GM18868 (cell line): Measurements from ENCODE around the gene ESPNL.
A peak's percentile ranks its signal among the peaks of the same experiment; 100 is the strongest.
"Not testable (repeated sequence)": the region's sequence is repeated elsewhere in the genome, so short reads cannot be mapped to it uniquely, and the experiment has no call there.

Source experiments
- ATAC-seq: cut with Tn5 transposase; IDR thresholded peaks from one replicate; pipeline ENCODE4 v1.9.1; 2021; ENCODE audit warnings: mild to moderate bottlenecking, moderate library complexity; ENCODE audit not compliant: unreplicated experiment

ESPNL gene, protein sequence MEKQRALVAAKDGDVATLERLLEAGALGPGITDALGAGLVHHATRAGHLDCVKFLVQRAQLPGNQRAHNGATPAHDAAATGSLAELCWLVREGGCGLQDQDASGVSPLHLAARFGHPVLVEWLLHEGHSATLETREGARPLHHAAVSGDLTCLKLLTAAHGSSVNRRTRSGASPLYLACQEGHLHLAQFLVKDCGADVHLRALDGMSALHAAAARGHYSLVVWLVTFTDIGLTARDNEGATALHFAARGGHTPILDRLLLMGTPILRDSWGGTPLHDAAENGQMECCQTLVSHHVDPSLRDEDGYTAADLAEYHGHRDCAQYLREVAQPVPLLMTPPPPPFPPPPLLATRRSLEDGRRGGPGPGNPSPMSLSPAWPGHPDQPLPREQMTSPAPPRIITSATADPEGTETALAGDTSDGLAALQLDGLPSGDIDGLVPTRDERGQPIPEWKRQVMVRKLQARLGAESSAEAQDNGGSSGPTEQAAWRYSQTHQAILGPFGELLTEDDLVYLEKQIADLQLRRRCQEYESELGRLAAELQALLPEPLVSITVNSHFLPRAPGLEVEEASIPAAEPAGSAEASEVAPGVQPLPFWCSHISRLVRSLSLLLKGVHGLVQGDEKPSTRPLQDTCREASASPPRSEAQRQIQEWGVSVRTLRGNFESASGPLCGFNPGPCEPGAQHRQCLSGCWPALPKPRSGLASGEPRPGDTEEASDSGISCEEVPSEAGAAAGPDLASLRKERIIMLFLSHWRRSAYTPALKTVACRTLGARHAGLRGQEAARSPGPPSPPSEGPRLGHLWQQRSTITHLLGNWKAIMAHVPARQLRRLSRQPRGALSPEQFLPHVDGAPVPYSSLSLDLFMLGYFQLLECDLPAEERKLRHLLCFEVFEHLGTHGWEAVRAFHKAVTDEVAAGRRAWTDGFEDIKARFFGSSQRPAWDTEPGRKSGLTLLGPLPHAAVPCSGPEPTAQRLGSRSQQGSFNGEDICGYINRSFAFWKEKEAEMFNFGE

GRCh38 chr2:238100049-238100820 lies at the start of gene ESPNL:
Gene ESPNL (plus strand): TSS chr2:238100340. CDS start chr2:238100420, 80 bp downstream.
- ATAC-seq: no peak

DNA sequence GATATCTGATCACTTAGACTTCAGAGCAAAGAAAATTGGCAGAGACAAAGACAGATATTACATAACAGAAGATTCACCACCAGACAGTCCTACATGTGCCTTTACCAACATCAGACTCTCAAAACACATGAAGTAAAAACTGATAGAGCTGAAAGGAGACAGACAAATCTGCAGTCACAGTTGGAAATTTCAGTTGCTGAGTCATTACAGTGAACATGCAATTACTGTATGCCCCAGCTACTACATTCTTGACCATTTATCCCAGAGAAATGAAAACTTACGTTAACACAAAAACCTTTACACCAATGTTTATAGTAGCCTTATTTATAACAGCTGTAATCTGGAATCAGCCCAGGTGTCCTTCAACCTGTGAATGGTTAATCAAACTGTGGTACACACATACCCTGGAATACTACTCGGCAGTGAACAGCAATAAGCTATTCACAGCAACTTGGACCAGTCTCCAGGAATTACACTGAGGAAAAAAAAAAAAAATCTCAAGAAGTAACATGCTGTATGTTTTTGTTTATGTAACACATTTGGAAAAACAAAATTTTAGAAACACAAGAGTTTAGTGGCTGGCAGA lies 46.9 kb upstream of the ESPNL start:
- no peak for ATAC-seq

DNA sequence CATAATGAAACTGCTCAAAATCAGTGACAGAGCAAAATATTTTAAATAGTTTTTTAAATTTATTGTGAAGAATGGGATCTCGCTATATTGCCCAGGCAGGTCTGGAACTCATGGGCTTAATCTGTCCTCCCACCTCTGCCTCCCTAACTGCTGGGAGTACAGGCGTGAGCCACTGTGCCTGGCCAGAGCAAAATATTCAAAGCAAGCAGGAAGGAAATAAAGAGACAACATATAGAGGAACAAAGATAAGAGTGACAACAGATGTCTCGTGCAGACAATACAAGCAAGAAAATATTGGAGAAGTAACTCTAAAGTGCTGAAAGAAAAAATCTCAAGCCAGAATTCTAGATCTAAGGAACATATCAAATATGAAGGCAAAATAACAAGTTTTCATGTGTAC lies 44.3 kb upstream of the ESPNL start:
- no peak for ATAC-seq

GRCh38 chr2:238057696-238058575 lies 42.2 kb upstream of the ESPNL start:
- not testable (repeated sequence) for ATAC-seq

DNA sequence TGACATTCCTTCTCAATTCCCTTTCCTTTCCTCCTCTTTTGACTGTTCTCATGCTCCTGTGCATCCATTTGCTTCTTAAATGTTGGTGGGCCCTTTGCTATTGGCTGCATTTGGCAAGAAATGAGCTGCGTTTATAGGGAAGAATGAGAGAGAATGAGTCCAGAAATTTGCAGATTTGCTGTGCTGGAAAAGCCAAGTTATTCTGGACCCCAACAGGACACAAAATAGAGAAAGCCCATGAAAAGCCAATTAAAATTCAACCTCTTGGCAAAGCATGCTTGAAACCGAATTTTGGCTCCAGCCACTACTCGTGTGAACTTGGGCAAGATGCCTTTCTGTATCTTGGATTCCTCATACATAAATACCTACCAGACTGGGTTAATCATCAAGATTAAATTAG lies 40.6 kb upstream of the ESPNL start:
- ATAC-seq: no peak

DNA sequence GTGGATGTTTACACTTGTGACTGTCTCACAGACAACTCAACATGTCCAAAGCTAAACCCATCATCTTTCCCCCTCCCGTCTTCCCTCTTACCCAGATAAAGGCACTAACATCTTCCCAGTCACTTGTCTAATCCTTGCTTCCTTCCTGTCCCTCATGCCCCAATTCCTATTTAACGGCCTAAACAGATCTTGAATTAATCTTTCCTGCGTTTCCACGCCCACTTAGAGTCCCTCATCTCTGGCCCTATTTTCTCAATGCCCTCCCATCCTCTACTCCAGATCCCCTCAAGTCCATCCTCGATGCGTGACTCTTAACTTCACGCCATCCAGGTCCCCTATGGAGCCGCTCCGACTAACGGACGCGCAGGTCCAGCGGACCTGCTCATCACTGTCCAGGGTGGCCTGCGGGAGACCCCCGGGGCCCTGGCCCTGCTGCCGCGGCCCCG lies 40.0 kb upstream of the ESPNL start:
- ATAC-seq: no peak

GRCh38 chr2:238060542-238061314 lies 39.4 kb upstream of the ESPNL start, which contains the start of gene SCLY:
Gene SCLY (plus strand): TSS chr2:238061001. CDS start chr2:238061055, 54 bp downstream.
- ATAC-seq: peak; percentile 94

DNA sequence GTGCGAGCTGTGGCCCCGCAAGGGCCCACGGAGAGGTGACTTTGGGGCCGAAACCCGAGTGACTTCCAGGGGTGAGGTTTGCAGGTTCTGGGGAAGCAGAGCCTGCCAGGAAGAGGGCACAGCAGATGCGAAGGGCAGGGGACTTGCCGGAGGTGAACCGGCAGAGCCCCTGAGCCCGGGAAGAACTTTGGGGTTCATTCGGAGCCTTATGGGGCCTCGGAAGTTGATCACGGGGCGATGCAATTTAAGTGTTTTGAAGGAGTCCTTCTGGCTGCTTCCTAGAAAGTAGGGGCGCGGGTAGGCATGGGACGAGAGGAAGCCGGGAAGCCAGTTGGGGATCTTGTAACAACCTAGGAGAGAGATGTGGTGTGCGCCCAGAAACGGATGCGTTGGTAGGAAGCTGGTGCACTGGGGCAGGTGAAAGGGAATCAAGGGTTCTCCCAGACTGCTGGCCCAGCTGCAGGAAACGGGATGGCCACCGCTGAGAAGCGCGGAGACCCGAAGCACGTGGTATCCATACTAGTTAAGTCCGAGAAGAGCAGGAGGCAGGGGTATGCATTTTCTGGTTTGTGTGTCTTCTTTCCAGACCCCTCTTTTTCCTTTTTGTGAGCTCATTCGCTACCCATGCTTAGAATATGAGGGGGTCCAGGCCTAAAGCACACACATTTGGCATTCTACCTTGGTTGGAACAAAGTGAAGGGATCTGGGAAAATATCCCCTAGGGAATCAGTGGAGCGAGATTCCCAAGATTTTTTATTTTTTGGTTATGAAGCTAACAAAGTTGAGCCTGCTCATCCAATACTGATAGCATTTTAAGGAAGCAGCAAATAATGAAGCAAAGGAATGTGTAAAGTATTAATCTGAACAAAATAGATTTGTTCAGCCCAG lies 38.6 kb upstream of the ESPNL start:
- peak; percentile 21 for ATAC-seq

- ATAC-seq: no peak
These were observed 36.5 kb upstream of the ESPNL start for GRCh38 chr2:238063414-238064189.

GRCh38 chr2:238064376-238064775 lies 35.8 kb upstream of the ESPNL start:
- ATAC-seq: no peak

DNA sequence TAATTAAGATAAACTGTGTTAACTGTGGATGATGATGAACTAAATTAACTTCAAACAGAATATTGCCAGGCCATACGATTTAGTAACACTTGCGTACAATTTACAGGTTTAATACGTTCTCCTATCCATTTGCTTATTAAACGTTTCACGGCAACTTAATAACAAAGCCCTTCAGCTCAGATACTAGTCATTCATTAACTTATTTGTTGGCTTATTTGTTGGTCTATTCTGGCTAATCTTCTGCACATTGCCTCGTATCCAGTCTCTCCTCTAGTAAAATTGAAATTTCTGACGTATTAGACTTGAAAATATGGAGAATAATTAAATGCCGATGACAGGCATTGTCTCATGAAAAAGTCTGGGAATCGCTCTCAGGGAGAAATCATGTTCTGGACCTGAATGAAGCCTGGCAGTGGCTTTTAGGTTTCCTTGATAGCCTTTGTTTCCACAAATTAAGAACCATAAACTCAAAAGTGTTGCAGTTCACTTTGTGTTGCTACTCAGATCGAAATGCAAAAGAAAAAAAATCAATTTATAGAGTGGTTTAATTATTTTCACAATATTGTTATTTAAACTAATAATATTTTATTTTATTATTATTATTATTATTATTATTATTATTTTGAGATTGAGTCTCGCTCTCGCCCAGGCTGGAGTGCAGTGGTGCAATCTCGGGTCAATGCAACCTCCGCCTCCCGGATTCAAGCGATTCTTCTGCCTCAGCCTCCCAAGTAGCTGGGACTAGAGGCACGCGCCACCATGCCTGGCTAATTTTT lies 34.9 kb upstream of the ESPNL start:
- no peak for ATAC-seq

- ATAC-seq: no peak
These were observed 33.9 kb upstream of the ESPNL start for GRCh38 chr2:238066218-238066617.

- not testable (repeated sequence) for ATAC-seq
These were observed 33.4 kb upstream of the ESPNL start for GRCh38 chr2:238066718-238067117.

GRCh38 chr2:238067939-238068338 lies 32.2 kb upstream of the ESPNL start:
- ATAC-seq: no peak

- no peak for ATAC-seq
These were observed 31.0 kb upstream of the ESPNL start for GRCh38 chr2:238069021-238069709.
